PFSK-1 (cell line): ENCODE data around the gene SIKE1.

Experiments used
- POLR2AphosphoS5 ChIP-seq: IDR thresholded peaks from 2 replicates; pipeline ENCODE4 v1.6.1; 2012; ENCODE audit warnings: low read depth, mild to moderate bottlenecking, control low read depth, low read length, moderate library complexity
- REST ChIP-seq, 2 experiments: IDR thresholded peaks; 2 replicates each; pipeline versions ENCODE4 v1.6.1 to v1.8.0; 2011 to 2012; ENCODE audit warnings: low read depth in 2 of 2, low read length in 2 of 2, control low read depth in 1 of 2, inconsistent platforms in 1 of 2, mild to moderate bottlenecking in 1 of 2, moderate library complexity in 1 of 2; ENCODE audit not compliant: insufficient read depth in 1 of 2
- SIN3A ChIP-seq: IDR thresholded peaks from 2 replicates; pipeline ENCODE4 v1.6.1; 2012; ENCODE audit warnings: mild to moderate bottlenecking, low read length, moderate library complexity, borderline replicate concordance; ENCODE audit not compliant: insufficient read depth
- TAF1 ChIP-seq: IDR thresholded peaks from 2 replicates; pipeline ENCODE4 v1.6.1; 2012; ENCODE audit warnings: low read length, control low read depth, borderline replicate concordance; ENCODE audit not compliant: insufficient read depth

DNA sequence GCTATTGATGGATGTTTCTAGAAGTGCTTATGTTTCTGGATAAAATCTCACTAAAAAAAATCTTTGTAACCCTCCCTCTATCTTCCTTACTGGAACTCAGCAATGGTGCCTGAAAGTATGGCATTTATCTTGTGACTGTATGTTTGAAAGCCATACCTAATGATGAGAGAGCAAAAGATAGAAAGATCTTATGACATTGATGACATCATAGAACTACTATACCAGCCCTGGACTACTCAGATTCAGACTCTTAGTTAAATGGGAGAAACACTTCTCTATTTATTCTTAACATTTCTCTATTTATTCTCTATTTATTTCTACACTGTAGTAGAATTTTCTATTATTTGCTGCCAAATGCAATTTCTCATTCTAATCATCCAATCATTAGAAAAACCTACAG lies 41.5 kb upstream of the SIKE1 start:
- TF ChIP-seq POLR2AphosphoS5 (no peak), TAF1 (no peak), SIN3A (no peak), REST (IDR thresholded peaks at IDR 0.05; ENCODE audit: insufficient read depth in 1 of 2, low read depth in 2 of 2, low read length in 2 of 2) (no peak)
